GM19395 (cell line): ENCODE data around the gene MYD88.
"Not testable (repeated sequence)": the region's sequence is repeated elsewhere in the genome, so short reads cannot be mapped to it uniquely, and the experiment has no call there.

ENCODE experiments used
- ATAC-seq: cut with Tn5 transposase; IDR thresholded peaks from one replicate; pipeline ENCODE4 v1.9.1; 2021; ENCODE audit warnings: mild to moderate bottlenecking, moderate library complexity; ENCODE audit not compliant: unreplicated experiment

Gene MYD88

DNA sequence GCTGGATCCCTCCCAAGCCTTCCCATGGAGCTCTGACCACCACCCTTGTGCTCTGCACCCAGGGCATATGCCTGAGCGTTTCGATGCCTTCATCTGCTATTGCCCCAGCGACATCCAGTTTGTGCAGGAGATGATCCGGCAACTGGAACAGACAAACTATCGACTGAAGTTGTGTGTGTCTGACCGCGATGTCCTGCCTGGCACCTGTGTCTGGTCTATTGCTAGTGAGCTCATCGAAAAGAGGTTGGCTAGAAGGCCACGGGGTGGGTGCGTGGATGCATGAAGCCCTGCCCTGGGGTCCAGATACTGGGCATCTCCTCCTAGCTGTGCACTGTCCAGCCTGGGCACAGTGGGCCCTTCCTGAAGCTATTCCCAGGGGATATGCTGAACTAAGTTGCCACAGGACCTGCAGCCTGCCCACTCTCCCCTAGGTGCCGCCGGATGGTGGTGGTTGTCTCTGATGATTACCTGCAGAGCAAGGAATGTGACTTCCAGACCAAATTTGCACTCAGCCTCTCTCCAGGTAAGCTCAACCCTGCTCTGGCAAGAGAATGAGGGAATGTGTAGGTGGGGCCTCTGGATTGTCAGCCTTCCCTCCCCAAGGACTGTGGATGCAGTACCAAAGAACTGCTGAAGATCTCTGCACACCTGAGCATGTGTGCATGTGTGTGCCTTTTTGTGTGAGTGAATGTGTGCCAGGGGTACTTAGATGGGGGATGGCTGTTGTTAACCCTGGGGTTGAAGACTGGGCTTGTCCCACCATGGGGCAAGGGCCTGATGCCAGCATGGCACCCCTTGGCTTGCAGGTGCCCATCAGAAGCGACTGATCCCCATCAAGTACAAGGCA lies 2.1 kb downstream of the MYD88 start:
- ATAC-seq = no peak

DNA sequence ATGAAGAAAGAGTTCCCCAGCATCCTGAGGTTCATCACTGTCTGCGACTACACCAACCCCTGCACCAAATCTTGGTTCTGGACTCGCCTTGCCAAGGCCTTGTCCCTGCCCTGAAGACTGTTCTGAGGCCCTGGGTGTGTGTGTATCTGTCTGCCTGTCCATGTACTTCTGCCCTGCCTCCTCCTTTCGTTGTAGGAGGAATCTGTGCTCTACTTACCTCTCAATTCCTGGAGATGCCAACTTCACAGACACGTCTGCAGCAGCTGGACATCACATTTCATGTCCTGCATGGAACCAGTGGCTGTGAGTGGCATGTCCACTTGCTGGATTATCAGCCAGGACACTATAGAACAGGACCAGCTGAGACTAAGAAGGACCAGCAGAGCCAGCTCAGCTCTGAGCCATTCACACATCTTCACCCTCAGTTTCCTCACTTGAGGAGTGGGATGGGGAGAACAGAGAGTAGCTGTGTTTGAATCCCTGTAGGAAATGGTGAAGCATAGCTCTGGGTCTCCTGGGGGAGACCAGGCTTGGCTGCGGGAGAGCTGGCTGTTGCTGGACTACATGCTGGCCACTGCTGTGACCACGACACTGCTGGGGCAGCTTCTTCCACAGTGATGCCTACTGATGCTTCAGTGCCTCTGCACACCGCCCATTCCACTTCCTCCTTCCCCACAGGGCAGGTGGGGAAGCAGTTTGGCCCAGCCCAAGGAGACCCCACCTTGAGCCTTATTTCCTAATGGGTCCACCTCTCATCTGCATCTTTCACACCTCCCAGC lies 2.9 kb downstream of the MYD88 start:
- ATAC-seq = no peak

DNA sequence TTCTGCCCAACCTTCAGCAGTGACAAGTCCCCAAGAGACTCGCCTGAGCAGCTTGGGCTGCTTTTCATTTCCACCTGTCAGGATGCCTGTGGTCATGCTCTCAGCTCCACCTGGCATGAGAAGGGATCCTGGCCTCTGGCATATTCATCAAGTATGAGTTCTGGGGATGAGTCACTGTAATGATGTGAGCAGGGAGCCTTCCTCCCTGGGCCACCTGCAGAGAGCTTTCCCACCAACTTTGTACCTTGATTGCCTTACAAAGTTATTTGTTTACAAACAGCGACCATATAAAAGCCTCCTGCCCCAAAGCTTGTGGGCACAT lies 3.5 kb downstream of the MYD88 start:
- no peak for ATAC-seq

DNA sequence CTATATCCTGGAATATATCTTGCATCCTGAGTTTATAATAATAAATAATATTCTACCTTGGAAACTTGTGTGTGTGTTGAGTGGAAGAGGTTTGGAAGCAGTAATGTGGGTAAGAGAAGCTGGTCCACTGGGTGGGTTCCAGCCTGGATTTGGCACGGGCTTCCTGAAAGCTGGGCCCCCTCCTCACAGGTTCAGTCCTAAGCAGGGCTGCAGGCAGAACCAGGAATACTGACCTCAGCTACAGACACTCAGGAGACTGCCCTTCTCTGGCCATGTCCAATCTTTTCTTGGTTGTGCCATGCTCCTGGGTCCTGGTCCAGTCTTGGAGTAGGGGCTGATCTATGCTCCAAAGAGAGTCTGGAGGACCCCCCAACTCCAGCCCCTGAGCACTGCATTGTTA lies 4.5 kb downstream of the MYD88 start:
- no peak for ATAC-seq

DNA sequence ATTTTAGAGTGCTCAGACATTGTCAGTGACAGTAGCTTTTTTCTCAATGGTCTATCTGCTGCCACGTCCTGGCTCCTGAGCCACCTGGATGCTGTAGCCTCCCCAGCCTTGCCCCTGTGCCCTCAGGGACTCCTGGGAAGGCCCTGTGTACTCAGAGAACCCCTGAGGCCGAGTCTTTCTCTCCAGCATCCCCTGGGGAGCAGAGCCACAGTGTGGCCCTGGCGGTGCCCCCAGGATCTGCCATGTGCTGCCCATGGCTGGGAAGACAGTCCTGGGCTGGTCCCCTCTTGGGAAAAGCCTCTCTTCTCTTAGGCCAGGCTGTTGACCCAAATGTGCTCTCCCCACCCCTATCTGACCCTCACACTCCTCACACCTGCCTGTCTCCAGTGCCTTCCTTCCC lies 5.0 kb downstream of the MYD88 start:
- ATAC-seq = no peak

DNA sequence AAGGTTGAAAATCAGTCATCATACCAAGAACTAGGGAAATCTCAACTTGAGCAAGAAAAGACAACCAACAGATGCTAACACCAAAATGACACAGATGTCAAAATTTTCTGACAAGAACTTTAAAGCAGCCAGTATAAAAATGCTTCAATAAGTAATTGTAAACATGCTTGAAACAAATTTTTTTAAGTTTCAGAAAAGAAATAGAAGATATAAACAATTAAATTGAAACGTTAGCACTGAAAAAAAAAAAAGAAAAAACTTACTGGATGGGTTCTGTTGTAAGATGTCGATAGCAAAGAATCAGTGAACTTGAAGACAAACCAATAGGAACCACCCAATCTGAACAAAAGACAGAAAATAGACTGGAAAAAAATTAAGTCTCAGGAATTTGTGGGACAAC lies 8.0 kb downstream of the MYD88 start:
- ATAC-seq = no peak

DNA sequence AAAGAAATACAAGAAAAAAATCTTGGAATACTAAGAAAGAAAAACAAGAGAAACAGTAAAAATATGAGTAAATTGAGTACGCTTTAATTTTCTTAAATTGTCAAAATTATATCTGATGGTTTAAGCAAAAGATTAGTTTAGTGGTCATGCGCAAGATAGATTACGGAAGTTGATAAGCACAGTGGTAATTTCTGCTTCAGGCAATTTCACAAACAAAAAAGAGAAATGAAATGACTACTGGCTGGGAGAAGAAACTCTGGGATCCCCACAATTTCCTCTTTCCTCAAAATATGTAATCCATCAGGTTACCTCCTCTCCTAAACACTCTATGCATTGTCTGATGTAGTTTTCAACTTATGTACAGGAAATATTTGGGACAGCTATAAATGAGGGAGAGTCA lies 9.0 kb downstream of the MYD88 start:
- no peak for ATAC-seq

DNA sequence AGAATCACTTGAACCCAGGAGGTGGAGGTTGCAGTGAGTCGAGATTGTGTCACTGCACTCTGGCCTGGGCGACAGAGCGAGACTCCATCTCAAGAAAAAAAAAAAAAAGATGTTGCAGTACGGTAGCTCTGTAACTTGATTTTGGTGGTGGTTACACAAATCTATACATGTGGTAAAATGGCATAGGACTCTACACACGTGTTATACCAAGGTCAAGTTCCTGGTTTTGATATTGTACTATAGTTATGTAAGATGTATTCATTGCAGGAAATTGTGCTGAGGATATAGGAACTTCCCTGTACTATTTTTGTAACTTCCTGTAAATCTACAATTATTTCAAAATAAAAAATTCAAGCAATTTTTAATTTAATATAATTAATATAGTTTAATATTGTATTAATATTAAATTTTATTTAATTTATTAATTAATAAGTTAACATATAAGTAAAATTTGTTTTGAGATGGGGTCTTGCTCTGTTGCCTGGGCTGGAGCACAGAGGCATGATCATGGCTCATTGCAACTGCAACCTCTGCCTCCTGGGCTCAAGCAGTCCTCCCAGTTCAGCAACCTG lies 9.9 kb downstream of the MYD88 start:
- ATAC-seq = no peak

DNA sequence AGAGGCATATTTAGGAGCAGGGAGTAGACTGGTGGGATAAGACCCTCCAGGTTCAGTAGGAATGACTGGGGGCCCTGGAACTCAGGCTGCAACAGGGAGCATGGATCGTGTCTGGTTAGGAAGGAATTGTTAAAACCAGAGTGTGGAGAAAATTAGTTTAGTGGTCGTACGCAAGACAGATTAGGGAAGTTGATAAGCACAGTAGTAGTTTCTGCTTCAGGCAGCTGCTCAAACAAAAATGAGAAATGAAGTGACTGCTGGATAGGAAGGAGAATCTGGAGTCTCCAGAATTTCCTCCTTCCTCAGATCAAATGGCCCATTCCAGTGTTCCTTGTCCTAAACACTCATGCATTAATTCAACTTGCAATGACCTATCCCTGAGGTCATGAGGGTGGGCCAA lies 11.2 kb downstream of the MYD88 start:
- ATAC-seq = no peak

DNA sequence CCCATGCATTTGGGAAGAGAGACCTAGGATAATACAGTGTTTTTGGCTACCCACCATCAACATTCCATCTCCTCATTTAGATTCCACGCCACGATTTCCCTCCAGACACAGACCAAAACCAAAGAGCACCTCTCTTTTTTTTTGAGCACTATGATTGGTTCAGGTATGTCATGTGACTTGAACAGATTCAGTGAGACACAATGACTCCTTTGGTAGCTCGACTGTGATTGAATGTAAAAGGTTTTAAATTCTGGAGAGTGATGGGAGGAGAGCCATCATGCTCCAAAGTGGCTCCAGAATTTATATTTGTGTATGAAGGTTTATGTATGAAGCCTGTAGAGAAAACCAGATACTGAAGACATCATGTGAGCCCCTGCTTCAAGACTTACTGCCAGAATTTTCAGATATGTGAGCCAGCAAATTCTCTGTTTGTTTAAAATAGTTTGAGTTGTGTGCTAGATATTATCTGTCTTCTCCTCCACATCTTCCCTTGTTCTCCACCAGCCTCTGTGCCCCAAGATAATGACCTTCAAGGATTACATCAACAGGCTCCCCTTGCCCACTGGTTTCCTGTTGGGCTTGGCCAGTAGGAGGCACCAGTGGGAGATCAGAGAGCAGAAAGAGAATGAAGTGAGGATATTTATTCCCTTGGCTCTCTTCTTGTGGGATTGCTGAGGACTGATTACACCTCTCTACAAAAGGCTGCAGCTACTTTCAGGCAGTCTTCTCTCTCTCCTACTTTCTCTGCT lies 12.5 kb downstream of the MYD88 start:
- no peak for ATAC-seq

DNA sequence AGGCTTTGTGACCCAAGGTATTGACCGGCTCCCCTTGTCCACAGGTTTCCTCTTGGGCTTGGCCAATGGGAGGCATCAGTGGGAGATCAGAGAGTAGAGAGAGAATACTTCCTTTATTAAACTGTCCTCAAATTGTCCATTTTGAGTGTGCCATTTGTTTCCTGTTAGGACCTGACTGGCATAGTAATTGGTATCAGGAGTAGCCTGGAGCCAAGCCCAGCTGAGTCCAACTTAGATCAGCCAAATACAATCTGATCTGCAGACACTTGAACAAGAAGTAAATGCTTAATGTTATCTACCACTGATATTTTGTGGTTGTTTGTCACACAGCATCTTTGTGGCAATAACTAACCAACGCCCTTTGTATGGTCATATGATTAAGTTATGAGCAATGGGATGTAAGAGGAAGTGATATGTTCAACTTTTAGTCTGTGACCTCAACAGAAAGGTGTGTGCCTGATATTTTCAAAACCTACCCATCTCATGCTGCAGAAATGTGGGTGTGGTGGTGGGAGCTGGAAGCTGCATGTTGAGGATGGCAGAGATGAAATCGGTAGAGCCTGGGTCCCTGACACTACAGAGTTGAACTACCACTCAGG lies 13.3 kb downstream of the MYD88 start:
- no peak for ATAC-seq

DNA sequence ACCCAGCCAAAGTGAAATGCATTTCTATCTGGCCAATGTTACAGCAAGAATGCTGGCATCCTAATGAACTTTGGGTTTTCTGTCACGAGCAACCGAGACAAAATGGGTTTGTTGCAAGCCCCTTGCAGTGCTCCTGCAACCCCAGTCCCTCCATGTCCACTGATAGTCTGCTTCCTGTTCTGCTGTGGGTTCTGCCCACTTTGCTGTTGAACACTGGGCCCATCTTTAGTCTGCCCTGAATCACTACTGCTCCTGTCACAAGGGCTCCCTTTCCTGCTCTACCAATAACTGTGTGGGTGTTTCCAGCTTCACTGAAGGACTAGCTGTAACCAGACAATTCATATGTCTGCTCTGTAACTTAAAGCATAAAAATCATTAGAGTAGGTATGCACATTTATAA lies 14.1 kb downstream of the MYD88 start:
- no peak for ATAC-seq

DNA sequence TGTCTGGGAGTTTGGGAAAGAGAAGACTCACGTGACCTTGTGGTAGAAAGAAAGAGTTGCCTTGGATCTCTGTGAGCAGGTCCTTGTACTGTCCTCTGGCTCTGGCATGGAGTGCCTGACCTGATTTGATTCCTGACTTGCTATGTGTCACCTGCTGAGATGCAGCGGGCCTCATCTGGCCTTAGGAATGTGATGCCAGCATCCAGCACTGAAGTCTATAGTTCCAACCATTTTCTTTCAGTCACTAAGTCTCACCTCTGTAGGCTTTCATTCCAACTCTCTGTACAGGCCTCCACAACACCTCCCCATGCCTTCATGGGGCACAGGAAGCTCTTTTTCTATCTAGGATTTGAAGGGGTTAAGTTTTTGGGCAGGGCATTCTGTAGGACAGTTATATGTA lies 14.8 kb downstream of the MYD88 start:
- no peak for ATAC-seq

DNA sequence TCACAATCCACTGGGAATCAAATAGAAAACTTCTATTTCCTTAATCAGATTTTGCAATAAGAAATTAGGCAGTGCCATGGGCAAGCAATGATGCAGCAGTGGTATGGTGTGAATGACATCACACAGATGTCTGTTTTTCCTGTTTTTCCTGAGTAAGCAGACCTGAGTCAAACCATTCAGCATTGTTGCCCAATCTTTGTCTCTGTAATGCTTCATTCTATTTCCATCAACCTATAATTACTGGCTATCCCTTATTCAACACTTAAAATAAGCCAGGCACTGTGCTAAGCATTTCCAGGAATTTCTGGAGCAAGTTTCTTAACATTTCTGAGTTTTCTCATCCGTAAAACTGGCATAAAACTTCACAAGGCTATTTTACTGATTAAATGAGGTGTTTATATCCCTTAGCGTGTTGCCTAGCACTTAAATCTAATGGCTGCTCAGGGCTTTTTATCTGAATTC lies 15.6 kb downstream of the MYD88 start:
- ATAC-seq = no peak

DNA sequence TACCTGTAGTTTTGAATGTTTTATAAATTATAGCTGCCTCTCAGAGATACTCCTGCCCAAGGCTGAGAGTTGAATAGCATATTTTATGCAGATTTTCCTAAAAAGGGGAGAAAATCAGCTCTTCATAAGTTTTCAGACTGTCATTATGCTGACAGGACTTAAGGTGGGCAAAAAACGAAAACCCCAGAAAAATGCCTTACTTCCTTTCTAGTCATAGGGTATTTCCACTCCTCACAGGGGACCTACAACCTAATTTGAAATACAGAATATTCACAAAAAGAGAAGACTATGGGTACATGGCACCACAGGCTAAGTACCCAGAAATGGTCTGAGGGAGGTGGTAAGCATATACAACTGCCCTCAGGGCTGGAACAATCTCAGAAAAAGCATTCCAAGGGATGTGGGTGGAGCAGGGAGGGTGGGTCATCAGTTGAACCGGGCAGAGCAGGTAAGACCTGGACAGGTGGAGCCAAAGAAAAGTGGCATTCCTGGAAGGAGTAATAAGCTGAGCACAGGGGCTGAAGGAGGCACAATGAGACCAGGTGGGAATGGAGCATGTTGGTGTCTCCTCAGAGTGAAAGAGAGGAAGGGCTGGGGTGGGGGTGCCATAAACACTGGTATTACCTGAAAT lies 16.3 kb downstream of the MYD88 start:
- ATAC-seq = no peak

DNA sequence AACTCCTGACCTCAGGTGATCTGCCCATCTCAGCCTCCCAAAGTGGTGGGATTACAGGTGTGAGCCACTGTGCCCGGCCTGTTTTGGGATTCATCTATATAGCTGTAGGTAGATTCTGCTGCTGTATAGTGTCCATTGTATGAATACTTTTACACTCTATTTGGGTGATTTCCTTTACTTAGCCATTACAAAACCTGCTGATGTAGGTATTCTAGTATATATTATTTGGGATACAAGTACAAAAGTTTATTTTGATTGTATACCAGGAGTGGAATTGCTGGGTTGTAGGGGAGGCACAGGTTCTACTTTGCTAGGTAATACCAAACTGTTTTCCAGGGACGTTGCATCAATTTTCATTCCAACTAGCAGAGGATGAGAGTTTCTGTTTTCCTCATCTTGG lies 17.4 kb downstream of the MYD88 start:
- no peak for ATAC-seq

DNA sequence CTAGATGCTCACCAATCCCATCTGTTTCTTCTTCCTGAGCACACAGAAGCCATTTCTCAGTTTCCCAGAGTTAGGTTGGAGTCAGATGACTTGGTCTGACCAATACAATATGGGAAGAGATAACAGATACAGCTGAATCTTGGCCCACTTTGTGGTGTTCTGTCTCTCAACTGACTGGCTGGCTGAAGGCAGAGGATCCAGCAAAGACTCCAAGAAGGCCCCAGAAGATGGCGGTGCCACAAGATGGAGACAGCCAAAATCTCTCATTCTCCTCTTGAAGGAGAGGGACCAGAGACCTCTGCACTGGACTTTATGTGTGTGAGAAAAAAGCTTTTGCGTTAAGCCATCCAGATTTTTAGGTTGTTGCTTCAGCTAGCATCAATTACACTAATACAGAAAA lies 18.7 kb downstream of the MYD88 start:
- no peak for ATAC-seq

DNA sequence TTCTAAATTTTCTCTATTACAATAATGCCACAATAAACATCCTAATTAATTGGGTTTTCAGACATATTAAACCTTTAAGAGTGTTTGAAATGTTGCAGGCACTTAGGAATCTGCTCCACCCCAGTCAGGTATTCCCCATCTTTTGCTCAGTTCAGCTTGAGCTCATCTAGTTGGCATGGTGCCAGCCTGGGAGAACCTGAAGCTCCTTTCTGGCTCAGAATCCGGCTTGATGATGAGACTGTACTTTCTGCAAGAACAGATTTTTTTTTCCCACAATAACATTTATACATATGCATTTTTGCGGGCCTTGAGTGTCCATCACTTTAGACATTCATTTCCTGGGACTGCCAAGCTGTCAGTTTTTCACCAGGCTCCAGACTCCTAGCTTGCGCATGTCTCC lies 19.1 kb downstream of the MYD88 start:
- ATAC-seq = no peak

DNA sequence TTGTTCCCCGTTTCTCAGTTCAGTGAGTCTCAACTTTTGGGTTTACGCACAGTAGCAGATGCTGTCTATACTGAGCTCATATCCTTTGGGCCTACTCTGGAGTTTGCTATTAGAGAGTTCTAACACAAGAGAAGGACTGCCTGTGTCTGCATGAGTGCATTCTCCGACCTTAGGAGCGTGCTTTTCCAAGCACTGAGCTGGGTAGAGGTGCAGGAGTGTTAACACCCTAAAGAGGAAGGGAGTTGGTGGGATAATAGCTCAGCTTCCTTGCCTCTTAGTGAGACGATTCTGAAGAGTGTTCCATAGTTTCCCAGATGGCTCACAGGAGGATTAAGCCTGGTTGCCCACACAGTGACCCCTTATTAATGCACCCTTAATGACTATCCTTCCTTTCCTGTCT lies 20.0 kb downstream of the MYD88 start:
- ATAC-seq = no peak

DNA sequence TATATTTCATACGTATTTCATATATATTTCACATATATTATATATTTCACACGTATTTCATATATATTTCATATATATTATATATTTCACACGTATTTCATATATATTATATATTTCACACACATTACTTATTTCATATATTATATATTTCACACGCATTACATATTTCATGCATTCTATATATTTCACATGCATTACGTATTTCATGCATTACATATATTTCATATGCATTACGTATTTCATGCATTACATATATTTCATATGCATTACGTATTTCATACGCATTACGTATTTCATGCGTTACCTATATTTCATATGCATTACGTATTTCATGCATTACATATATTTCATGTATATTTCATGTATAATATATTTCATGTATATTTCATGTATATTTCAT lies 22.2 kb downstream of the MYD88 start:
- ATAC-seq = not testable (repeated sequence)
